ENCODE measurements around the gene MASP2.
"Not testable (repeated sequence)": the region's sequence is repeated elsewhere in the genome, so short reads cannot be mapped to it uniquely, and the experiment has no call there.

Gene MASP2

GRCh38 chr1:11058026-11058425 lies 11.0 kb upstream of the MASP2 start:
- no peak for DNase-seq

GRCh38 chr1:11057477-11057876 lies 10.4 kb upstream of the MASP2 start:
- peak in 1 of 2 experiments; percentile 29 for DNase-seq

DNA sequence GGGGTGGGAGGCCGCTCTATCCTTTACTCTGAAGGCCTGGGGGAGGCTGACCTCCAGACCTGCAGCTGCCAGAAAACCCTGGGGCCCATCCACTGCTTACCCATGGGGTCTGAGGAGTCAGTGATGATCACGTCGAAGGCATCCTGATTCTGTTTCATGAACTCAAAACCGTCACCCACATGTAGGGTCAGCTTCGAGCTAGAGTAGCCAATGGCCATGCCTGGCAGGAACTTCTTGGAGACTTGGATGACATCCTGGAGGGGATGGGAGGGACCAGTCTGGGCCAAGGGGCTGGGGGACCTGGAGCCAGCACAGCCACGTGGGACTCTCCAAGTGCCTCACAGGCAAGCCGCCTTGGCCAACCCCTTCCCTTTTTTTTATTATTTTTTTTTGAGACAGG lies 9.5 kb upstream of the MASP2 start:
- no peak for DNase-seq

DNA sequence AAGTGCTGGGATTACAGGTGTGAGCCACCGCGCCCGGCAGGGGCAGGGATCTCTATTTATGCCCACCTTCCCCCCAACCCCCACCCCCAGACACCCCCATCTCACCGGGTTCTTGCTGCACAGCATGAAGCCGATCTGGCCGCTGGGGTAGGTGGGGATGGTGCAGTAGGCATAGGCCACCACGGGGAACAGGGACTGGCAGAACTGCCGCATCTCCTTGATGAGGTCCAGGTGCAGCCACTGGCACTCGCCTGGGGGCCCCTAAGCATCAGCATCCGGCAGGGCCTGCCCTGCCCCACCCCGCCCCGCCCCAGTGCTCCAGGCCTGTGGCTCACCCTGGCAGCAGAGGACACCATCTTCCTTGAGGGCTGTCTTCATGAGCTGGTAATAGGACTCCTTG lies 8.6 kb upstream of the MASP2 start:
- DNase-seq: no peak

- DNase-seq: no peak
Measured at GRCh38 chr1:11054666-11055065, 7.6 kb upstream of the MASP2 start.

DNA sequence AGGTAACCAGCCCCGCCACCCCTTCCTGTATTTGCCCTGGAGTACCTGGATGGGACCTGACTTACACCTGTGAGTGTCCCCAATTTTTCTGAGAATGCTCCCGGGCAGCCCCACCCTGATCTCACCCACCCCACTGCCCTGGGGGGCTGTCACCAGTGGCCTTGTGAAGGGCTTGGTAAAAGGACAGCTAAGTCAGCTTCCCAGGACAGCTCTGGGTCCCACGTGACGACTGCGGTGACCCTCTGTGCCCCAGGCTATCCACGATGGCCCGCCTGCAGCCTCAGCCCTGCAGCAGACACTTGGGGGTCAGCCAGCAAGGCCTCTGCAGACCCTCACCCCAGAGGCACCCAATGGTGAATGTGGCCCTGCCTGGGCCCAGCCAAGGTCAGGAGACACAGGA lies 7.1 kb upstream of the MASP2 start:
- DNase-seq: no peak

GRCh38 chr1:11053758-11054137 lies 6.7 kb upstream of the MASP2 start:
- no peak for DNase-seq

DNA sequence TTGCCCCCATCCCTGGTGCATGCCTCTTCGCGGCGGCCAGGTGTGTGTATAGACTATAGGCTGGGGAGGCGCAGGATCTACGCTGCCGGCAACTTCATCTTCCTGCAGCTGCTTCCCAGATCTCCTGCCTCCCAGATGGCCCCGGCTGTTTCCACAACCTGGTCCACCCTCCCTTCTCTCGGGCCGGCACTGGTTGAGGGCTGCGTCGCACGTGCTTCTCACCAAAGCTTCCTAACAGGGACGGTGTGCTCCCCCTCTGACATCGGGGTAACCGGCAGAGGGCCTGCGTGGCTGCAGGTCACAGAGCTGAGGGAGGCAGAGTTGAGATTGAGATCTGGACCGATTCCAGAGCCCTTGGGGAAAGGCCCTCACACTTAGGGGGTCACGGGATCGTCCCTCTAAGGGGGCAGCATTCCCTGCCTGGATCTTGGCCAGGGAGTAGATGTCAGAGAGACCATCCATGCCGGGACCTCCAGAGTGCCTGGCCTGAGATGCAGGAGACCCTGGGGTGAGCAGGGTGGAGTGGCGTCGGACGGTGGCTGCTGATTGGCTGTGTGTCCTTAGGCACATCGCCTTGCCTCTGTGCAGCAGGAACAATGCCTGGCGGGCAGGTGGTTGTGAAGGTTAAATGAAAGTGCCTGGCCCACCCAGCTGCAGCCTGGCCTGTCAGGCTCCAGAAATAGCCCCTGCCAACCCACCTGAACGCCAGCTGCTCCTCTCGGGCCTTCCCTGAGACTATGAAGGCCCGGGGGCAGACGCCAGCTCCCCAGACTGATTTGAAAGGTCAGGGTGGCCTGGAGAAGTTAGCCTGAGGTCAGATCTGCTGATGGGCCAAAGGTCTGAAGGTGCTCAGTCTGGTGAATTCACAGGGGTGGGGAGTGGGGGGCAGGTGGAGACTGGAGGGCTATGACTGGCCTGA lies 6.1 kb upstream of the MASP2 start:
- peak in 1 of 2 experiments; percentile 48 for DNase-seq

DNA sequence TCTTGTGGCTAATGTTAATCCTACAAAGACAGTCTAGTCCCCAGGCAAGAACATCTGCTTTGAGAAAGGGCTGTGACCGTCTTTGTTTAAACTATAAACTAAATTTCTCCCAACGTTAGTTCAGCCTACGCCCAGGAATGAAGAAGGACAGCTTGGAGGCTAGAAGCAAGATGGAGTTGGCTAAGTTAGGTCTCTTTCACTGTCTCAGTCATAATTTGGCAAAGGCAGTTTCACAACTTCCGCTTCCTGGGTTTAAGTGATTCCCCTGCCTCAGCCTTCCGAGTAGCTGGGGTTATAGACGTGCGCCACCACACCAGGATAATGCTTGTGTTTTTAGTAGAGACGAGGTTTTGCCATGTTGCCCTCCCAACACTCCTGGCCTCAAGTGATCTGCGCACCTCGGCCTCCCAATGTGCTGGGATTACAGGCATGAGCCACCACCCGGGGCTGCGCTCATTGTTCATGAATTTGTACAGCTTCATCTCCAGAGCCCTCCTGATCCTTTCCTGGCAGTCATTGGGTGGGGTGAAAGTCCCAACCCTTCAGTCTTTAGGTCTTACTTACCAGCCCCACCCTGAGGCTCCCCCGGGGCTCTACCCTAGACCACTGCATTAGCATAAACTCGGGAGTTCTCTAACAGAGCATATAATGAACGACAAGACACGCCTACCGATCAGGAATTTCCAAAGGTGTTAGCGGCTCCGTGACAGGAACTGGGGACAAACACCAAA lies 4.9 kb upstream of the MASP2 start:
- no peak for DNase-seq

GRCh38 chr1:11051121-11051520 lies 4.1 kb upstream of the MASP2 start:
- not testable (repeated sequence) for DNase-seq

DNA sequence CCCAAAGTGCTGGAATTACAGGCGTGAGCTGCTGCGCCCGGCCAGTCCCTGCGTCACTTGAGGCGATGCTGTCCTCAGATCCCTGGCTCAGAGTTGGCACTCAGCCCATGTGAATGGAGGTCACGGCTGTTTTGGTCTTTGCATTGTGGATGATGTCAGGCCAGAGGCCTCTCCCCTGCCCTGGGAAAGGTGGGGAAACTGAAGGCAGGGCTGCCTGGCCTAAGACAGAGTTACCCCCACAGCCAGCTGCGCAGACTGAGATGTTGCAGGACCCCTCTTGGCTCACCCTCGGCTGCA lies 821 bp downstream of the MASP2 start:
- no peak for DNase-seq

DNA sequence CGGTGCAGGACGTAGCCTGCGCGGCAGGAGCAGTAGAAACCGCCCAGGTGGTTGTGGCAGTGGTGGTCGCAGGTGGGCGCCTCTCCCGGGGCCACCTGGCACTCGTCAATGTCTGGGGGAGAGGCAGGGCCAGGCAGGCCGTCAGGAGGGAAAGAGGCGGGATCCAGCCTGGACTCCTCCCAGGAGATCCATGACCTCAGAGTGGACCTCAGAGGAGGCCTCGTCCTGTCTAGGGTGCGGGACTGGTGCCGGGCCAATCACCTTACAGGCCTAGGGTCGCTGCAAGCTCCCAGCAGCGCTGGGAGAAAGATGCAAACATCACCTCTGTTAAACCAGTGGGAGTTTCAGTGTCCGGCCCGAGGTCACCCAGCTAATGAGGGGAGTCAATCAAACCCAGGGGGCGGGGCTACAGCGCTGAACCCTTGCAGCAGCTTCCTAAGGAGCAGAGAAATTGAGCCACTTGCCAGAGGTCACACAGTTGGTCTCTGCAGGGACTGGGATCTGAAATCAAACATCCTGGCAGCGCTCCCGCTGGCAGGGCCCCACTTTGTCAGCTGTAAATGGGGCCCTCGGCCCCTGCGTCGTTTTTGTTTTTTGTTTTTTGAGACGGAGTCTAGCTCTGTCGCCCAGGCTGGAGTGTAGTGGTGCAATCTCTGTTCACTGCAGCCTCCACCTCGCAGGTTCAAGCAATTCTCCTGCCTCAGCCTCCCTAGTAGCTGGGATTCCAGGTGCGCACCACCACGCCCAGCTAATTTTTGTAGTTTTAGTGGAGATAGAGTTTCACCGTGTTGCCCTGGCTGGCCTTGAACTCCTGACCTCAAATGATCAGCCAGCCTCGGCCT lies 1.4 kb downstream of the MASP2 start:
- no peak for DNase-seq

- no peak for DNase-seq
Measured at GRCh38 chr1:11044849-11045427, 2.1 kb downstream of the MASP2 start.

DNA sequence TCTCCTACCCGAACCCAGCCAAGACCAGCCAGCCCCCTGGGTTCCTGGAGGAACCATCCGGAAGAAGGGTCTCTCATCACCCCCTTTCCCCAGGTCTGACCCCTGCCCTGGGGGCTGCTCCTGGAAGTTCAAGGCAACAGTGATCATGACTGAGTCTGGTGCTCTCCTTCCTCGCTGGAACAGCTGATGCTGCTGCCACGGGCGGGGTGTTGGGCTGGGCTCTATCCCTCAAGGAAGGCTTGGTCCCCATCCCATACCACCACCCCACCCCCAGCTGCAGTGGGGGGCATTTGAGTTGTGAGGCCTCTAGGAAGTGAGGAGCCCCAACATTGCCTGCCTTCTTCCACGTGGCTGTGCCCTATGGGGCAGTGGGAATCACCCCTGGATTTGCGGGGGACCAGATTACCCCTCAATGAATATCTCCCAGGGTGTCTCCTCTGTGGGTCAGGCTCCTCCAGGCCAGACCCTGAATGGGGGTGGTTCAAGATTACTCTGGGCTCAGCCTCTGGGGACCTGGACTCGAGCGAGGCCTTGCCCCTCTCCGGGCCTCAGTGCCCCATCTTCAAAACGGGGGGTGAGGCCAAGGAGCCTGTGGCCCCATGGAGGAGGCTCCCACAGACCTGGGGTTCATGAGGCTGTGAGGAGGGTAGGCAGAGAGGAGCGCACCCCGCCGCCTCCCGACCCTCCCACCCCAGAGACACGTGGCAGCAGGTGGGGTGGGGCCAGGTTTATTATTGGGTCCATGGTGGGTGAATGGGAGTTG lies 2.8 kb downstream of the MASP2 start:
- no peak for DNase-seq

DNA sequence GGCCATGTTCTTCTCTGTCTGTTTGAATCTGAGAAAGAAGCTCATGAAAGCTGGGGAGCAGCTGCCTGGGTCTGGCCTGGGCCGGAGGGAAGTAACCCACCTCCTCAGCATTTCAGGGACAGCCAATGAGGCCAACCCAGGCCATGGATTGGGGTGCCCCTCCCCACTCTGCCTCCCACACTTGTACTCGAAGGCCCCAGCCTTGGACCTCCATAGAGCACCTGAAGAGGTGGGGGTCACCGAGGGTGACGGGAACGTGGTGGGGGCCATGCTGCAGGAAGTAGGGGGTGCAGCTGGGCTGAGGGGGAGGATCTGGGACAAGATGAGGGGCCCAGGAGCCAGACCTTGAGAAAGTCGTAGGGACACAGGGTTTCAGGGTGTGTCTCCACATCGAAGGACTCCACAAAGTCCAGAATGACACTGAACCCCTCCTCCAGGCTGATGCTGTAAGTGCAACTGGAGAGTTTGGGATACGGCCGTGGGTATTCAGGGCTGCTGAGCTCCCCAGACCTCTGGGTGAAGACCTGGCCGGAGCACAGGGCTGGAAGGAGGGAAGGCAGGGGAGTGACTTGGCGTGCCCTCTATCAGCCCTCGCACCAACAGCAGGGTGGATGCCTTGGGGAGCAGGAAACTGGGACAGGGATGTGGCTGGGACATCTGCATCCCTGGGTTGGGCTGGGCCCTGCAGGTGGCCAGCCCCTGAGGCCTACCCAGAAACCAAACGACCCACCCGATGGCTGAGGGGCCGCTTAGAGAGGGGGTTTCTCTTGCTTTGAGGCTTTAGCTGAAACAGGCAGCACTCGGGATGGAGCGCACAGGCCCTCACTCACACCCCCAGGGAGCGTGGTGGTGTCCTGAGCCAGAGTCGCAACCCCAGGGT lies 3.8 kb downstream of the MASP2 start:
- DNase-seq: no peak

GRCh38 chr1:11042065-11042464 lies 5.0 kb downstream of the MASP2 start:
- no peak for DNase-seq

DNA sequence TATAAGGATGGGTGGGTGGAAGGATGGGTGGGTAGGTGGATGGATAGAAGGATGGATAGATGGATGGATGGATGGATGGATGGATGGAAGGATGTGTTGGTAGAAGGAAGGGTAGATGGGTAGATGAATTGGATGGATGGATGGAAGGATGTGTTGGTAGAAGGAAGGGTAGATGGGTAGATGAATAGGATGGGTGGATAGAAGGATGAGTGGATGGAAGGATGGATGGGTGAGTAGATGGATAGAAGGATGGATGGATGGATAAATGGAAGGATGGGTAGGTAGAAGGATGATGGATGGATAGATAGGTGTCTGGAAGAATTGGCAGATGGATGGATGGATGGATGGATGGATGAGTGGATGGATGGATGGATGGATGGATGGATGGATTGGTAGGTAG lies 6.0 kb downstream of the MASP2 start:
- no peak for DNase-seq

DNA sequence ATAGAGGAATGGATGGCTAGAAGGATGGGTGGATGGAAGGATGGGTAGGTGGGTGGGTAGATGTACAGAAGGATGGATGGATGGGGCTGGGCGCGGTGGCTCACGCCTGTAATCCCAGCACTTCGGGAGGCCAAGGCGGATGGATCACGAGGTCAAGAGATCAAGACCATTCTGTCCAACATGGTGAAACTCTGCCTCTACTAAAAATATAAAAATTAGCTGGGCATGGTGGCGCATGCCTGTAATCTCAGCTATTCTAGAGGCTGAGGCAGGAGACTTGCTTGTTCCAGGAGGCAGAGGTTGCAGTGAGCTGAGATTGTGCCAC lies 7.0 kb downstream of the MASP2 start:
- not testable (repeated sequence) for DNase-seq

- no peak for DNase-seq
Measured at GRCh38 chr1:11039351-11040104, 7.5 kb downstream of the MASP2 start.

DNA sequence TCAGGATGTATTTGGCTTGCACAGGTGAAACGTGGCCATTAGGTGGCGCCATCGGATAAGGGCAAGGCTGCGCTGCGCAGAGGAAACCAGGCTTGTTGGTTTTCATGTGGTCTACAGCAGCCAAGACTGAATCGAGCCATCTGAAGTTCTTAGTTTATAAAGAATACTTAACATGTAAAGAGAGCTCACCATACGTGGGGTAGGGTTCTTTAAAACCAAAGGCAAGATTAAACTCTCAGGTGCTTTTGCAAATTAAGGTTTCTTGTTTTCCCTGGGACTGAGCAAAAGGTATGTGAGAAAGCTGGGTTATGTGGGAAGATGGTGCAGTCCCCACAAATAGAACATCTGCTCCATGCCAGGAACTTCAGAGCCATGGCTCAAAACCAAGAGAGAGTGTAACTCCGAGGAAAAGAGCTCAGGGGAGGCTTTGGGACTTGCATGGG lies 9.3 kb downstream of the MASP2 start:
- peak; percentile 80 to 84 for DNase-seq
